CD14-positive monocyte (primary cell): ENCODE measurements around the gene KRTAP5-10. TPM values are rescaled to one million over a fixed set of nuclear protein-coding genes. Genes with fewer than 3 reads are reported as not detected.
"Not testable (repeated sequence)": the region's sequence is repeated elsewhere in the genome, so short reads cannot be mapped to it uniquely, and the experiment has no call there.

ENCODE experiments used
- DNase-seq, 3 donors: peaks; one replicate each; pipeline ENCODE4 v3.0.0-alpha.2; 2011 to 2022
- H2AFZ ChIP-seq: 2 replicates; pipeline ENCODE4 v1.6.0; 2012; ENCODE audit warnings: mild to moderate bottlenecking, low read depth, low read length, inconsistent platforms; ENCODE audit not compliant: insufficient read depth, poor library complexity, severe bottlenecking
- H3K27ac ChIP-seq, 2 donors: 1 replicate in 1 of 2; 2 replicates in 1 of 2; pipeline ENCODE4 v1.5.1; 2012 to 2013; ENCODE audit warnings: low read length in 2 of 2, control low read depth in 1 of 2, inconsistent platforms in 1 of 2, low read depth in 1 of 2, mild to moderate bottlenecking in 1 of 2
- H3K27me3 ChIP-seq, 2 donors: one replicate each; pipeline versions ENCODE4 v1.6.0 to v1.6.1; 2011 to 2013; ENCODE audit warnings: low read length in 2 of 2; ENCODE audit not compliant: control insufficient read depth in 2 of 2, insufficient read depth in 2 of 2
- H3K36me3 ChIP-seq, 2 donors: replicated peaks in 1 of 2; 1 replicate in 1 of 2; 2 replicates in 1 of 2; pipeline versions ENCODE4 v1.5.1 to v1.6.1; 2012 to 2013; ENCODE audit warnings: low read length in 2 of 2, control low read depth in 1 of 2, inconsistent platforms in 1 of 2, mild to moderate bottlenecking in 1 of 2; ENCODE audit not compliant: insufficient read depth in 2 of 2, control insufficient read depth in 1 of 2
- H3K4me1 ChIP-seq, 2 donors: 1 replicate in 1 of 2; 2 replicates in 1 of 2; pipeline versions ENCODE4 v1.5.1 to v1.6.1; 2012 to 2013; ENCODE audit warnings: low read length in 2 of 2, control low read depth in 1 of 2, inconsistent platforms in 1 of 2, mild to moderate bottlenecking in 1 of 2, moderate library complexity in 1 of 2; ENCODE audit not compliant: insufficient read depth in 2 of 2, control insufficient read depth in 1 of 2
- H3K4me2 ChIP-seq: replicated peaks from 2 replicates; pipeline ENCODE3; 2012; ENCODE audit warnings: low read length, moderate library complexity, mild to moderate bottlenecking; ENCODE audit not compliant: poor library complexity, severe bottlenecking; ENCODE audit errors: extremely low read depth
- H3K4me3 ChIP-seq, 3 experiments: fragments of 200-600 bp in 1 of 3; sonication (generic) in 1 of 3; replicated peaks in 1 of 3; 1 replicate in 2 of 3; 2 replicates in 1 of 3; pipeline ENCODE4 v1.5.1; 2011 to 2013; ENCODE audit warnings: low read length in 3 of 3, mild to moderate bottlenecking in 3 of 3, control low read depth in 2 of 3, low read depth in 2 of 3, inconsistent platforms in 1 of 3, moderate library complexity in 1 of 3
- H3K79me2 ChIP-seq: 2 replicates; pipeline ENCODE4 v1.6.0; 2012; ENCODE audit warnings: mild to moderate bottlenecking, control low read depth, inconsistent platforms, low read length, moderate library complexity; ENCODE audit not compliant: insufficient read depth
- H3K9ac ChIP-seq: 2 replicates; pipeline ENCODE4 v1.6.0; 2017; ENCODE audit warnings: low read length, mild to moderate bottlenecking; ENCODE audit not compliant: insufficient read depth, poor library complexity, severe bottlenecking
- H3K9me3 ChIP-seq, 2 donors: replicated peaks in 1 of 2; 1 replicate in 1 of 2; 2 replicates in 1 of 2; pipeline versions ENCODE4 v1.5.1 to v1.6.1; 2012 to 2013; ENCODE audit warnings: low read length in 2 of 2, control low read depth in 1 of 2; ENCODE audit not compliant: control insufficient read depth in 1 of 2, insufficient read depth in 1 of 2
- H4K20me1 ChIP-seq: 2 replicates; pipeline ENCODE4 v1.6.0; 2012; ENCODE audit warnings: mild to moderate bottlenecking, low read length, control low read depth, moderate library complexity; ENCODE audit not compliant: insufficient read depth
- H3K27ac Mint-ChIP-seq, 7 donors: one replicate each; pipeline ENCODE4 v1.8.0; 2020; ENCODE audit warnings: mild to moderate bottlenecking in 7 of 7, mixed read lengths in 7 of 7, moderate library complexity in 6 of 7, inconsistent platforms in 2 of 7
- H3K27me3 Mint-ChIP-seq, 3 donors: one replicate each; pipeline ENCODE4 v1.8.0; 2021 to 2022; ENCODE audit warnings: low read depth in 3 of 3, mild to moderate bottlenecking in 3 of 3, mixed read lengths in 3 of 3, moderate library complexity in 3 of 3, inconsistent platforms in 1 of 3
- H3K36me3 Mint-ChIP-seq, 2 donors: one replicate each; pipeline ENCODE4 v1.8.0; 2020; ENCODE audit warnings: mixed read lengths in 2 of 2, inconsistent platforms in 1 of 2, mild to moderate bottlenecking in 1 of 2
- H3K4me1 Mint-ChIP-seq: one replicate; pipeline ENCODE4 v1.8.0; 2020; ENCODE audit warnings: mild to moderate bottlenecking, mixed read lengths
- H3K4me3 Mint-ChIP-seq, 2 donors: one replicate each; pipeline ENCODE4 v1.8.0; 2020; ENCODE audit warnings: mild to moderate bottlenecking in 2 of 2, mixed read lengths in 2 of 2, moderate library complexity in 1 of 2
- H3K9me3 Mint-ChIP-seq, 7 donors: one replicate each; pipeline ENCODE4 v1.8.0; 2020 to 2022; ENCODE audit warnings: mixed read lengths in 7 of 7, mild to moderate bottlenecking in 6 of 7, moderate library complexity in 6 of 7, inconsistent platforms in 2 of 7
- WGBS: methylation state at CpG from one replicate; pipeline ENCODE4 v1.1.5; 2013; ENCODE audit warnings: missing lambda C conversion rate; ENCODE audit not compliant: insufficient coverage; 5-methylcytosine and 5-hydroxymethylcytosine counted together
- intact Hi-C, 2 donors: fragments of 100-400 bp; cut with micrococcal nuclease; formaldehyde crosslinking; loops; one replicate each; pipeline versions ENCODE4 v1.15.0 to v1.15.1; 2023
- polyA plus RNA-seq, 3 donors: library from polyadenylated mRNA; depleted of rRNA in 1 of 3; unstranded in 2 of 3; stranded (reverse) in 1 of 3; fragments of 300-500 nt in 2 of 3; fragments of >200 nt in 1 of 3; fragmentation: Illumina TruSeq in 2 of 3; gene quantifications; 1 replicate in 2 of 3; 2 replicates in 1 of 3; pipeline ENCODE4 v1.2.3, GENCODE V29; 2012 to 2021
- TF ChIP-seq, protein P1 (sequence below): fragments of 200-600 bp; IDR thresholded peaks from one replicate; pipeline ENCODE4 v1.8.0; 2022; ENCODE audit warnings: antibody characterized with exemption, mild to moderate bottlenecking

The KRTAP5-10 gene
- polyA plus RNA-seq, 3 donors = not detected

DNA sequence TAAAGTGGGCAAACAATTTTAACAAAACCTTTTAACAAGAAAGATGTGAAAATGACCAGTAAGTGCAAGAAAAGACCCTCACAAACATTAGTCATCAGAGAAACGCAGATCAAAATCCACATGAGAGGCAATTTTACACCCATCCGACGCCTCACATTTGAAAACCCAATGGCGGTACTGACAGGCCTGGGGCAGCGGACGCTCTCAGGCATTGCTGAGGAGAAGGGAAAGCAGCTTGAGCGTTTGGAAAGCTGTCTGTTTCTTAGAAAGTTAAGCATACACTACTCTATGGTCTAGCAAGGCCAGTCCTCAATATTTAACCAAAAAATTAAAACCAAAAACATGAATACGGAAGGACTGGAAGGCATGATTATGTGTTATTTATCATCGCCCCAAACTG lies 29.5 kb upstream of the KRTAP5-10 start:
- no peak overlapping the region for H3K27ac ChIP-seq
- H3K9me3 Mint-ChIP-seq = peaks cover 3 to 6% (median 4%) of the 10 kb centered on the region in 7 donors
- H3K36me3 ChIP-seq = no peaks in the 10 kb centered on the region
- peaks cover 4% of the 10 kb centered on the region for H3K4me1 Mint-ChIP-seq
- intact Hi-C loops = no loop called here
- H3K4me3 ChIP-seq = no peak overlapping the region
- TF ChIP-seq, protein P1, sequence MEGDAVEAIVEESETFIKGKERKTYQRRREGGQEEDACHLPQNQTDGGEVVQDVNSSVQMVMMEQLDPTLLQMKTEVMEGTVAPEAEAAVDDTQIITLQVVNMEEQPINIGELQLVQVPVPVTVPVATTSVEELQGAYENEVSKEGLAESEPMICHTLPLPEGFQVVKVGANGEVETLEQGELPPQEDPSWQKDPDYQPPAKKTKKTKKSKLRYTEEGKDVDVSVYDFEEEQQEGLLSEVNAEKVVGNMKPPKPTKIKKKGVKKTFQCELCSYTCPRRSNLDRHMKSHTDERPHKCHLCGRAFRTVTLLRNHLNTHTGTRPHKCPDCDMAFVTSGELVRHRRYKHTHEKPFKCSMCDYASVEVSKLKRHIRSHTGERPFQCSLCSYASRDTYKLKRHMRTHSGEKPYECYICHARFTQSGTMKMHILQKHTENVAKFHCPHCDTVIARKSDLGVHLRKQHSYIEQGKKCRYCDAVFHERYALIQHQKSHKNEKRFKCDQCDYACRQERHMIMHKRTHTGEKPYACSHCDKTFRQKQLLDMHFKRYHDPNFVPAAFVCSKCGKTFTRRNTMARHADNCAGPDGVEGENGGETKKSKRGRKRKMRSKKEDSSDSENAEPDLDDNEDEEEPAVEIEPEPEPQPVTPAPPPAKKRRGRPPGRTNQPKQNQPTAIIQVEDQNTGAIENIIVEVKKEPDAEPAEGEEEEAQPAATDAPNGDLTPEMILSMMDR = no peak
- no peaks in the 10 kb centered on the region for H3K4me1 ChIP-seq
- no peaks in the 10 kb centered on the region for H3K36me3 Mint-ChIP-seq
- H3K27me3 ChIP-seq = no peaks in the 10 kb centered on the region
- H3K4me2 ChIP-seq = no peak overlapping the region
- H3K27me3 Mint-ChIP-seq = peaks cover 3 to 8% (median 4%) of the 10 kb centered on the region in 3 donors
- H3K4me3 Mint-ChIP-seq = no peak overlapping the region
- no peak overlapping the region for H3K9ac ChIP-seq
- H4K20me1 ChIP-seq = no peaks in the 10 kb centered on the region
- no peaks in the 10 kb centered on the region for H3K9me3 ChIP-seq
- 100% methylated on average over 6 of the region's 9 CpGs for WGBS
- no peak for DNase-seq
- H2AFZ ChIP-seq = no peak overlapping the region
- H3K79me2 ChIP-seq = no peaks in the 10 kb centered on the region
- no peak overlapping the region for H3K27ac Mint-ChIP-seq

GRCh38 chr11:71537537-71537936 lies 27.8 kb upstream of the KRTAP5-10 start:
- WGBS = 90% methylated on average over 7 of the region's 9 CpGs
- no peaks in the 10 kb centered on the region for H3K4me1 Mint-ChIP-seq

GRCh38 chr11:71537977-71538665 lies 27.2 kb upstream of the KRTAP5-10 start, which contains the start of gene KRTAP5-8:
Gene KRTAP5-8, plus strand, starts transcription at chr11:71538025. Its CDS starts 31 bp downstream, at chr11:71538056.
- H3K4me1 ChIP-seq, H3K4me1 Mint-ChIP-seq, H3K36me3 Mint-ChIP-seq, intact Hi-C loops, H3K36me3 ChIP-seq, H3K27me3 ChIP-seq, H4K20me1 ChIP-seq, H3K9ac ChIP-seq, H3K27me3 Mint-ChIP-seq, H2AFZ ChIP-seq, H3K4me2 ChIP-seq, H3K27ac ChIP-seq, H3K79me2 ChIP-seq, H3K4me3 Mint-ChIP-seq, DNase-seq, H3K4me3 ChIP-seq: not testable (repeated sequence)
- 0% methylated on average over 1 of the region's 4 CpGs for WGBS
- Mint-ChIP-seq H3K27ac (peak within 1 kb of the TSS in 1 of 7 donors; percentile 86), H3K9me3 (peaks cover 5 to 15% (median 6%) of the 10 kb centered on the region in 7 donors)
- peaks cover 0 to 11% of the 10 kb centered on the region in 2 donors for H3K9me3 ChIP-seq

More at GRCh38 chr11:71537537-71537936, 27.8 kb upstream of the KRTAP5-10 start:
- no peaks in the 10 kb centered on the region for H3K36me3 Mint-ChIP-seq
- TF ChIP-seq, protein P1 = no peak
- peaks cover 3 to 8% (median 3%) of the 10 kb centered on the region in 3 donors for H3K27me3 Mint-ChIP-seq
- Histone ChIP-seq H3K4me2 (no peak overlapping the region), H3K4me3 (no peak overlapping the region), H3K27ac (no peak overlapping the region), H3K36me3 (no peaks in the 10 kb centered on the region), H2AFZ (no peak overlapping the region), H4K20me1 (no peaks in the 10 kb centered on the region), H3K9ac (no peak overlapping the region), H3K9me3 (peaks cover 0 to 11% of the 10 kb centered on the region in 2 donors), H3K4me1 (no peaks in the 10 kb centered on the region), H3K79me2 (no peaks in the 10 kb centered on the region), H3K27me3 (no peaks in the 10 kb centered on the region)
- no peak overlapping the region for H3K4me3 Mint-ChIP-seq
- DNase-seq = no peak
- H3K9me3 Mint-ChIP-seq = peaks cover 3 to 15% (median 6%) of the 10 kb centered on the region in 7 donors
- no peak overlapping the region for H3K27ac Mint-ChIP-seq
- intact Hi-C loops = no loop called here
